ENCODE data around the gene MGMT.

- no peak for TF ChIP-seq CTCF (IDR thresholded peaks at IDR 0.05)
- TF ChIP-seq POLR2A (IDR thresholded peaks at IDR 0.05) = no peak
- TF ChIP-seq POLR2AphosphoS5 (IDR thresholded peaks at IDR 0.05) = no peak
These were observed 192.6 kb downstream of the MGMT start for GRCh38 chr10:129659508-129660268.
